Mesothelial cell of epicardium (in vitro differentiated cells): ENCODE data around the gene THBD. TPM values are rescaled to one million over a fixed set of nuclear protein-coding genes. Genes with fewer than 3 reads are reported as not detected.

Experiments used
- DNase-seq, 2 experiments: peaks; one replicate each; pipeline ENCODE4 v3.0.0; 2021; ENCODE audit warnings: low spot score in 2 of 2; ENCODE audit not compliant: unreplicated experiment in 2 of 2
- H3K27ac Mint-ChIP-seq: 2 replicates; pipeline ENCODE4 v1.8.0; 2021; ENCODE audit warnings: mixed read lengths
- H3K27me3 Mint-ChIP-seq: 2 replicates; pipeline ENCODE4 v1.8.0; 2021; ENCODE audit warnings: low read depth, mixed read lengths
- H3K36me3 Mint-ChIP-seq: 2 replicates; pipeline ENCODE4 v1.8.0; 2021; ENCODE audit warnings: mixed read lengths
- H3K4me1 Mint-ChIP-seq: 2 replicates; pipeline ENCODE4 v1.8.0; 2021; ENCODE audit warnings: mixed read lengths
- H3K4me3 Mint-ChIP-seq: 2 replicates; pipeline ENCODE4 v1.8.0; 2021; ENCODE audit warnings: mild to moderate bottlenecking, moderate library complexity, mixed read lengths
- H3K9me3 Mint-ChIP-seq: 2 replicates; pipeline ENCODE4 v1.8.0; 2021; ENCODE audit warnings: mixed read lengths
- total RNA-seq: library from RNA; stranded (reverse); gene quantifications from 3 replicates; pipeline ENCODE4 v1.2.1, GENCODE V29; 2021
- TF ChIP-seq, protein P1 (sequence below): fragments of 200-600 bp; sonication (generic); IDR thresholded peaks from one replicate; pipeline ENCODE4 v1.5.0; 2021; ENCODE audit warnings: antibody characterized with exemption; ENCODE audit not compliant: unreplicated experiment

The THBD gene
- total RNA-seq, 1 donor from 2014 or later = 0.85 TPM

DNA sequence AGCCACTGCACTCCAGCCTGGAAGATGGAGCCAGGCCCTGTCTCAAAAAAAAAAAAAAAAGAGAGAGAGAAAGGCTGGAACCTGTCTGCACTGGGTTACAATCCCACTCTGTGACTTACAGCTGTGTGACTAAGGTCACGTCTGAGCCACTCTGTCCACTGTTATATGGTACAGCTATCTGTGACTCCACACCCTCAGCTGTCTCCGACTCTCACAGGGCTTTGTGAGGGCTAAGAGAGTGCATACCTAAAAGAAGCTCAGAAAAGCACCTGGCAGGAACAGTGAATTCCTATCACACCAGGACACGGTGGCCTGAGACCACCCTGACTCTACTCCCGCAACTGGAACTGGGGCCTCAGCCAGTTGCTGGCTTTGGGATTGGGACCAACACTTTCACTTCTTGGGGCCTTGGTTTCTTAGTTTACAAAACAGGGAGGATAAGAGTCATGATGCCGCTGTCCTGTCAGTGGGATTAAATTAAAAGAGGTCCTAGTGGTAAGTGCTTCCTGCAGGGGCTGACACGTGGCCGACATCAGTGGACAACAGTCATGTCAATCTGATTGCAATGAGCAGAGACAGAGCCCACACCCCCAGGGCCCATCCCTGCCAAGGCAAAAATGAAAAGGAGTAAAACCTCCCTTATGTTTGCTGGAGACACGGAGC lies 42.4 kb upstream of the THBD start:
- H3K27me3 Mint-ChIP-seq = peaks cover 25% of the 10 kb centered on the region

DNA sequence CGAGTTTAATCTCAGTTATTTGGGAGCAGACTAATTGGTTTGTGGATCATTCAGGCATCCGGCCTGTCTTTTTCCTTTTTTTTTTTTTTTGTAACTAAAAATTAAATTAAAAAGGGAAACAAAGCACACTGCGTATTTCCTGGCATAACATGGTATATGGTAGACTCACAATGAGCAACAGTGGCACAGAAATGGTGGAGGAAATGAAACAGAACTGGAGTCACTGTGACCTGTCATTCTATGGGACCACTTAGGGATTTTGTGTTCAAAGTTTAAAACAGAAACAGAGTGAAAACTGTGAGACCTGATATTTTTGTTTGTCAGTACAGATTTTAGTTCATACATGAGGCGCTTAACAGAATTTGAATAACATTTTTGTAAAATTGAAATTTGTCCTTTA lies 41.4 kb upstream of the THBD start:
- Mint-ChIP-seq H3K9me3 (no peaks in the 10 kb centered on the region), H3K27me3 (peaks cover 25% of the 10 kb centered on the region), H3K27ac (no peak overlapping the region)

More for the DNA sequence above, 42.4 kb upstream of the THBD start:
- DNase-seq = no peak
- Mint-ChIP-seq H3K36me3 (no peaks in the 10 kb centered on the region), H3K27ac (no peak overlapping the region), H3K4me3 (no peak overlapping the region), H3K9me3 (no peaks in the 10 kb centered on the region), H3K4me1 (peaks cover 5% of the 10 kb centered on the region)
- TF ChIP-seq, protein P1, sequence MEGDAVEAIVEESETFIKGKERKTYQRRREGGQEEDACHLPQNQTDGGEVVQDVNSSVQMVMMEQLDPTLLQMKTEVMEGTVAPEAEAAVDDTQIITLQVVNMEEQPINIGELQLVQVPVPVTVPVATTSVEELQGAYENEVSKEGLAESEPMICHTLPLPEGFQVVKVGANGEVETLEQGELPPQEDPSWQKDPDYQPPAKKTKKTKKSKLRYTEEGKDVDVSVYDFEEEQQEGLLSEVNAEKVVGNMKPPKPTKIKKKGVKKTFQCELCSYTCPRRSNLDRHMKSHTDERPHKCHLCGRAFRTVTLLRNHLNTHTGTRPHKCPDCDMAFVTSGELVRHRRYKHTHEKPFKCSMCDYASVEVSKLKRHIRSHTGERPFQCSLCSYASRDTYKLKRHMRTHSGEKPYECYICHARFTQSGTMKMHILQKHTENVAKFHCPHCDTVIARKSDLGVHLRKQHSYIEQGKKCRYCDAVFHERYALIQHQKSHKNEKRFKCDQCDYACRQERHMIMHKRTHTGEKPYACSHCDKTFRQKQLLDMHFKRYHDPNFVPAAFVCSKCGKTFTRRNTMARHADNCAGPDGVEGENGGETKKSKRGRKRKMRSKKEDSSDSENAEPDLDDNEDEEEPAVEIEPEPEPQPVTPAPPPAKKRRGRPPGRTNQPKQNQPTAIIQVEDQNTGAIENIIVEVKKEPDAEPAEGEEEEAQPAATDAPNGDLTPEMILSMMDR = no peak

DNA sequence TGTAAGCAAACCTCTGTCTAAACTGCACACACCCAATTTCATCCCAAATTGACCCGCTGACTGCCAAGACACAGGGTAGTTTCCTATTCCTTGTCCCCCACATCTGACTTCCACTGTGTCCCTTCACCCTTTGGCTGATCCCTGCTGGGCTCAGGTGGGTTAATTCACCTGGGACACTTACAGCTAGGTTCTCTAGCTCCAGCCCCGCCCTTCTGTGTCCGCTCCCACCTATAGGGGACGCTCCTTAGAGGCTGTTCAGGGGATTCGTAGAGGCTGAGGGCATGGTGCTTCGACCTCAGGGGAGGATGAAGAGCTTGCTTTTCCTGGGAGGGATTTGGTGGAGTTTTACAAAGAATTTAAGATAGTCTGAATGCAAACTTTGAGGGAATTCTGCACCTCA lies 40.7 kb upstream of the THBD start:
- H3K27me3 Mint-ChIP-seq = peaks cover 23% of the 10 kb centered on the region
- H3K9me3 Mint-ChIP-seq = no peaks in the 10 kb centered on the region
- H3K36me3 Mint-ChIP-seq = no peaks in the 10 kb centered on the region
- DNase-seq = no peak
- TF ChIP-seq, protein P1 = no peak
- H3K4me1 Mint-ChIP-seq = peaks cover 5% of the 10 kb centered on the region
- H3K27ac Mint-ChIP-seq = no peak overlapping the region
- no peak overlapping the region for H3K4me3 Mint-ChIP-seq

More for the DNA sequence above, 41.4 kb upstream of the THBD start:
- H3K36me3 Mint-ChIP-seq = no peaks in the 10 kb centered on the region
- TF ChIP-seq, protein P1 = no peak
- DNase-seq = no peak
- peaks cover 5% of the 10 kb centered on the region for H3K4me1 Mint-ChIP-seq
- no peak overlapping the region for H3K4me3 Mint-ChIP-seq

DNA sequence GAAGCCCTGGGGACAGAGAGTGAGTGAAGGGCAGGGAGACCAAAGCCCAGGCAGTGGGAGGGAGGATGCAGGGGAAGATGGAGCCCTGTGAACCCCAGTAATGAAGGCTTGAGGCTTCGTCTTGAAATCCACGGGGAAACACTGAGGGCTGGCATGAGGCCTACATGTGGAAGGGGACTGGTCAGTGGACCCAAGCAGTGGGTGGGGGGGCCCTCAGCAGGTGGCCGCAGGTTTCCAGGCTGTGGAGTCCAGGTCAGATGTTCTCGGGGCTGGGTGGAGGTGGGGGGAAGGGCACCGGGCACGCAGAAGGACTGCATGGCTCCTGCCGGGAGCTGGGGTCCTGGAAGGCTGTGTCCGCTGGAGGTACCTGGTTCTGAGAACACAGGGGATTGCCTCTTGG lies 39.4 kb upstream of the THBD start:
- no peak overlapping the region for H3K4me3 Mint-ChIP-seq
- no peaks in the 10 kb centered on the region for H3K9me3 Mint-ChIP-seq
- no peaks in the 10 kb centered on the region for H3K36me3 Mint-ChIP-seq
- peaks cover 19% of the 10 kb centered on the region for H3K27me3 Mint-ChIP-seq
- H3K27ac Mint-ChIP-seq = no peak overlapping the region
- peaks cover 5% of the 10 kb centered on the region for H3K4me1 Mint-ChIP-seq
- no peak for DNase-seq
- TF ChIP-seq, protein P1 = no peak

DNA sequence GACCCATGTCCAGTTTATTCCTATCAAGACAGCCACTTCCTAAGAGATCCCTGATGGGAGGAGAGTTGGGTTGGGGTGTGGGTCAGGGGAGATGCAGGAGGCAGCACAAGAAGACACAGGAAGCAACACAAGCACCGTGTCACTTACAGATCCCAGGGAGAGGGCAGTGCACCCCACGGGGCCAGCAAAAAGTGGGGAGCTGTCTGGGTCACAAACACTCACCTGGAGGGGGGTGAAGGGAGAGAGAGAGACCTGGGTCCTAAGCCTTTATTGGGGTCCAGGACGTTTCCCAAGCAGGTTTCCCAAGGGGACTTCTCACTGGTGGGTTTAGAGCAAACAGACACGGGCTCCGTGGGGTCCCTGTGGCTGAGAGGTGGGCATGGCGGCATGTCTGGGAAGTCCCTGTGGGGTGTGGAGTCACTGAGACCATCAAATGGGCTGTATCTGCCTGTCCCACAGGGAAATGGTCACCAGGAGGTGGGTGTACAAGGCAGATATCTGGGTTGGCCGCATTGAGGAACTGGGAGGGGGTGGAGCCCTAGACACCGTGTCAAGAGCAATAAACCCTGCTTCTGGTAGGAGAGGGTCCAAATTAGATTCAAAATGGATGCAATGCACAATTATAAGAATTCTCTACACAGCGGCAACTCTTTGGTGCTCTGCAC lies 38.2 kb upstream of the THBD start:
- Mint-ChIP-seq H3K36me3 (no peaks in the 10 kb centered on the region), H3K4me3 (no peak overlapping the region), H3K27ac (no peak overlapping the region), H3K9me3 (no peaks in the 10 kb centered on the region), H3K4me1 (peaks cover 11% of the 10 kb centered on the region), H3K27me3 (peaks cover 19% of the 10 kb centered on the region)
- TF ChIP-seq, protein P1 = no peak
- DNase-seq = no peak
